NCI-H2029 (cell line): ENCODE data around the gene ERG28.

Source experiments
- DNase-seq: peaks from one replicate; lab custom pipeline; 2025; lab: John Stamatoyannopoulos, UW

Gene ERG28

DNA sequence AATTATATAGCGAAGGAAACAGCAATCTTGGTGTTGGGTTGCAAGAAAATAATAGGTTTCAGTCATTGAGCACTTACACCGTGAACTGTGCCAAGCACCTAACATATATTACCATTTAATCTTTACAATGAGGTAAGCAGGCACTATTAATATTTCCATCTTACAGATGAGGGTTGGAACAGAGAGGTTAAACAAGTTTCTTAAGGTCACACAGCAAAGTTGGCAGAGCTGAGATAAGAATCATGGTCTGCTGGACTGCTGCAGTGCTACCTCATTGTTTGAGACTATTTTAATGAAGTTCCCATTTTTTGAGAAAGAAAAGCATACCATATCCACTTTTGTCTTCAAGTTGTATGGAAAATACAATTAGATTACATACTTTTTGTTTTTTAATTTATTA, 1.7 kb downstream of the ERG28 start:
- no peak for DNase-seq

DNA sequence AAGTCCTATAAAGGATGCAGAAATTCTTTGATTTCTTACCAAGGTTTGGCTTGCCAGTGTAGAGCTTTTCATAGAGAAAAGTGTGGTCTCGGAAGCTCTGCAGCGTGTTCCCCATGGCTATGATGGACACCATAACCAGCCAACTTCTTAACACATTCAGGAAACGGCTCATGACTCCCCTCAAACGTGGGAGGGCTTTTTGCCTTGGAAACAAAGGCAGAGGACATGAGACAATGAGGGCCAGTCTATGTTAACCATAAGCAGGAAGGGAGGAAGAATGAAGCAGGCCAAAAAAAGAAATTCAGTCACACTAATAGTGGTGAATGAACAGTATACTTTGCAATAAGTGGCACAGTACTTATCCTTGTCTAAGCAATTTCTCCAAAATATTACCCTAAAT, 3.3 kb downstream of the ERG28 start:
- DNase-seq: no peak

DNA sequence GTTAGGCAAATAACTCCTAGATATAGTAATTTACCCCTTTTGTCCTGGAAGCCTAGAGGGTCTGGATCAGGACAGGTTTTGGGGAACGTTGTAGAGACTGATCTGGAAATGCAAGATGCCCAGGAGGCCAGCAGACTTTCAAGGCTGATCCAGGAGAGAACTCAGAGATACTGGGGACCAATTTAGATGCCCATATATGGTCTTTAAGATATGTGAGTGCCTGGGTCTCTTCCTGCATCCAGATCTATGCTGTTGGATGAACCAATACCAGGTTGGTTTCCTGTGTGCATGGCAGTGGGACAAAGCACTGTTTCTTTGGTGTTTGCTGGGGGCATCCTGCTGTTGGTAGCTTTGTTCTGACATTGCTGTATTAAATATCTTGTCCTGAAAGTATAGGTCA, 5.4 kb downstream of the ERG28 start:
- no peak for DNase-seq

DNA sequence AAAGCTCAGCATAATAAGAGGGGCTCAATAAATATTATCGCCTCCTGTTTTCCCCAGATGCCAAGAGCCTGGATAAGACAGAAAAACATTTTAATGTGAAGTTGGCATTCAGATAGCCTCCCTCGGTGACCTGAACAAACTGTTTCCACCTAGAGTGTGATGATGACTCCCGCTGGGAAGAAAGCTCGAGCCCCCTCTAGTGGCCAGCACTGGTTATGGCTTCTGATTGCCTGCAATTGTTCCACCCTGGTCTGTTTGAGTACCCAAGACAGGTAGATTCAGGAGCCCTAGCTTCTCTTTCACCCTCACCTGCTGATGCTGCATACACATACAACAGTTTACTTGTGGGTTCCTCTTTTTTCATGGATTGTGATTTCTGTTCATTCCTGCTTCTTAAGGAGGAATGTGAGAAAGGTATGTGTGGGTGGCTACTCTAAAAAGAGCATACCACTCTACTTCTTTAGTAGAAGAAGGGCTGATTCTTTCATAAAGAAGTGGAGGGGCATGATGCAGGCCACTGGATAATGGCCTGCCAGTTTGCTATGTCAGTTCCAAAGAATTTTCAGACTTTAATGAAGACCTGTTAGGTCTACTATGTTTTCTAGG, 6.4 kb downstream of the ERG28 start:
- no peak for DNase-seq

DNA sequence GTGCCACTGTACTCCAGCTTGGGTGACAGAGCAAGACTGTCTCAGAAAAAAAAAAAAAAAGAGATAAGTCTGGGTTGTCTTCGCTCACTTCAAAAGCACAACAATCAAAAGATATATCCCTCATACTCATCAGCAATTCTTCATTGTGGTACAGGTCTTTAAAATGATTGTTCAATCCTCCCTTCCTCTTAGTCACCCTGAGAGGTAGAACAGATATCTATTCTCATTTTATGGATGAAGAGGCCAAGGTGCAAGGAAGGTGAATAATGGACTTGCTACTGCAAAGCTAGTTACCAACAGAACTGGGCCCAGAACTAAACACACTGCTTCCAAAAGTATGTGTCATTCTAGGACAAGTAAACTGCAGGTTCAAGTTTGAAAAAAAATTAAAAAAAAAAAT, 7.1 kb downstream of the ERG28 start:
- no peak for DNase-seq

DNA sequence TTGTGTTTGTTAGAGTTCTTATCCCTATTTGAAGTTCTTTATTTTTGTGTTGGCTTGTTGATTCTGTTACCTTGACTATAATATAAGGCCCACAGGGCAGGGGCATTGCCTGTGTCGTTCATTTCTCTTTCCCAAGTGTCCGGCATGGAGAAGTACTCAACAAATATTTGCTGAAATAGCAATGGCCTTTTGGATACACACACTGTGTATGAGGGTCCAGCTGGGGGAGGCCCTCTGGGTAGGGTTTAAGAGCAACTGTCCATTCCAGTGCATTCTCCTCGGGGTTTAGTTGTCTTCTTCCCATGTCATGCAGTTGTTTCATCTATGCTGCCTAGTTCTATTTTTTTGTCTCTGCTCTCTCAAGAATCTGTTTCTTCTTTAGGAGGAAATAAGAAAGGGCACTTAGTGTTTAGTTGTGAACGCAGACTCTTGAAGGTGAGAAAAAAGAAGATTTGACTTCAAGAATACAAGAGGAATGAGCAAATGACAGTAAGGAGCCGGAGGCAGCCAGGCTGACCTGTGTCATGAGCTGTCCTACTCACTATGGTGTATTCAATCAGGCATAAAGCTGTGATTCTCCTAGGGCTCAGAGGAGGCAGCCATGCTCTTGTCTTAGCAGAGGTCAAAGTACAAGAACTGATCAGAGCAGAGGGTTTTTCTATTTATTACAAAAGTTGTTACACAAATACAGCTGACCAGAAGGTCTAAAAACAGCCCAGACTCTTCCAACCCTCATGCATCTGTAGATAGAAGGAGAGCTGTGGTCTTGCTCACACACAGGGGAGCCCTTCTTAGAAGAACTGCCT, 10.2 kb downstream of the ERG28 start:
- DNase-seq: no peak

DNA sequence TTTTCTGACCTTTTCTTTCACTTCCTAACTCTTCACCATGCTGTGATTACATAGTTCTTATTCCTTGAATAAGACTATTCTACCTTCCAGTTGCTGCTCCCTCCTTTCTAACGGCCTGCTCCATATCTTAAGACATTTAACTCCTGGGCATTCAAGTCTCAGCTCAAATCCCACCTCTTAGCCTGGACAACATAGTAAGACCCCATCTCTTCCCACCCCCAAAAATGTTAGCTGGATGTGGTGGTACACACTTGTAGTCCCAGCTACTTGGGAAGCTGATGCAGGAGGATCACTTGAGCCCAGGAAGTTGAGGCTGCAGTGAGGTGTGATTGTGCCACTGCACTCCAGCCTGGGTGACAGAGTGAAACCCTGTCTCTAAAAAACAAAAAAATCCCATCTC, 10.9 kb downstream of the ERG28 start:
- DNase-seq: no peak

DNA sequence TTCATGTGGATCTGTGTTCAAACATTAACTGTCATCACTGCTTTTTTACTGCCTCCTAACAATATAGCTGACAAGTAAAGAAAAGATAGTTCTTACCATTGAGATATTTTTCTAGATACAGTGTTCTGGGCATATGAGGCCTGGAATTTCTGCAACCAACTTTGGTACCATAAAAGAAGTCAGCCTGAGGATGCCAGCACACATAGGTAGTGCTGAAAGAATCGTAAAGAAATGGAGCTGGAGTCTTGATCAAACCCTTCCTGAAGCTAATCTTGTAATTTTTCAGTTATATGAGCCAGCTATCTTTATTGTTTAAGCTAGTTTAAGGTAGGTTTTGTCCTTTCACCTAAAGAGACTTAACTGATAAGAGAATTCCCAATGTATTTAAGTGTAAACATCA, 11.3 kb downstream of the ERG28 start:
- DNase-seq: no peak

DNA sequence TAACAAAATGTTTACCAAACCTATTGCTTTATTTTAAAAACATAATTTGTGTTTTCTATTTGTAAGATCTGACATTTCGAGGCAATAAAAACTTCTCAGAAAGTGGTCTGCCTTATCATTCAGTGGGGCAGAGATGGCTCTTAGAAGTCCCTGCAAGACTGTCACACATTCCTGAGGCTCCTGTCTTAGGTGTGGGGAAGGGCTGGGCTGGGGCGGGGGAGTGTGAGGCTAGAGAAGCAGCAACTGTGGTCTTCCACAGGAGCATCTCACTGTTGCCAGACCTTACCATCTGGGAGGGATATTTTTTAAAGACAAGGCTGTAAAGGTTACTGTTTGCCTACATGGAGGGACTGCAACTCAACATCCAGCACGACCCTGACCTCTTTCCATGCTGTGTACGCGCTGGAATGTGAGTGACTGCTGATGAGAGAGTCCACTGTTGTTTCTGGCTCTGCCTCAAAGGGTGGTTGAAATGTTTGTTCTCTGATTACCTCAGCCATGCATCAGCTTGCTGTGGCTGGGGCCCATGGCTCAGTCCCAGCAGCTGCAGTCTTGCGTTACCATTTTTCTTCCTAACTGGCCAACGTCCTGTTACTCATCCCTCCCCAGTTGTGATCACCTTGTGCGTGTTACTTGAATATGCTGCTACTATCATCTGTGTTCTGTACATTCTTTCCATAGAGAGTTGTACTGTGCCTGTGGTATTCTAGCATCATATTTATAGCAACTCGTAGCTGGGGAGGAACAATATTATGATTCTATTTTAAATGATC, 12.4 kb downstream of the ERG28 start:
- peak; percentile 54 for DNase-seq

DNA sequence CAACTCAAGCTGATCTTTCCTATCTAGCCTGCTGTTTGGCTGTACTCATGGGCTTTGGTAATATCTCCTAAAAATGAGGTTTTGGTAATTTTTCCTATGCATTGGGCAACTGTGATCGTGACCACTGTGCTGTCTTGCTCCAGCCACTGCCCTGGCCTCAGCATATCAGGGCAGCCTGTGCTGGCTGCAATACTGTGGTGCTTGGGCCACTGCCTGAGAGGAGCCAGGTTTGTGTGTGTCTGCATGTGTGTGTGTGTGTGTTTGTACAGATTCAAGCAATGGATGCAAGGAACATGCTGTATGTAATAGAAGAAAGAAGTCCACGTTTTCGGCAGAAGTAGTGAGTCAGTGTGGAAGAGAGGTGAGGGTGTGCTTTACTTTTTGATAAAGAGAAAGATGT, 13.0 kb downstream of the ERG28 start:
- no peak for DNase-seq

DNA sequence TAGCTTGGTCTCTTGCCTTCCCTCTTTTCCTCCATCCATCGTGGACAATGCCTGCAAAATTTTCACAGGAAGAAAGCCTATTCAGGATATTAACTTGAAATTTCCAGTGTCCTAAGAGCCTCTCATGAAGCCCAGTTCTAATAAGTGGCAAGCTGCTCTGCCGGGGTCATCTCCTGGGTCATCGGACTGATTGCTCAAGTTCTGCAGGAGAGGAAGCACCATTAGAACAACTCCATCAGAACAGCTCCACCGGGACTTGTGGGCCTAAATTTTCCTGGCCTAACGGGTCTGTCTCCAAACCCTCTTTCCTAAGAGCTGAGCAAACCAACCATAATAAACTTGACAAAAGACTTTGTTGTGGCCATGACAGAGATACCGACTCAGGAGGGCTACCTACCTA, 13.9 kb downstream of the ERG28 start:
- no peak for DNase-seq

DNA sequence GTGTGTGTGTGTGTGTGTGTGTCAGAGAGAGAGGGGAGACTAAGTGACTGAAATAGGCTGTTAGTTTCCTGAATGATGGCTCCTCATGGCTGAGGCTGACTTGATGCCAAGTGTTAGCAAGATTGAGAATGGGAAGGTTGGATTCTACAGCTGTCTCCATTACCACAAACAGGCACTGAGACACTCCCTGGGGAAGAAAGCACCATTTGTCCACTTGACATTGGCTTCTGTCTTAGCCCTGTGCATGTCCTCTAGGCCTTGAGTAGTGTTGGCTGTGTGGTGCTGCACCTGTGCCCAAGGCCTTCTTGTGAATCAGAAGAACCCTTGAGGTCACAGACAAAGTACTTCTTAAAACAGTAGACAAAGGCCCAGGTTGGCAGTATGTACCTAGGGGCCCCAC, 15.6 kb downstream of the ERG28 start:
- no peak for DNase-seq

DNA sequence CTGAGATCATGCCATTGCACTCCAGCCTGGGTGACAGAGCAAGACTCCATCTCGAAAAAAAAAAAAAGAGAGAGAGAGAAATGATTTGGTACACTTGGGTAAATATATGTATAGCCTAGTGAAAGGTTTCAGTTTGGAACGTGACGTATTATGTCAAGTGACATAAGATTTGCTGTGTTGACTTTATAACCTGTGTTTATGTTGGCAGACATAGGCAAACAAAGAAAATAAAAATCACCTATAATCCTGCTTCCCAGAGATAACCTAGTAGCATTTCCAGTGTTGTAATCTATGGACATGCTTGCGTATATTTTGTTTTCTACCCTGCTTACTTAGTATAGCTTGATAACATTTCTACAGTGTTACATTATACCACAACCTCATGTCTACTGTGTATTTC, 16.7 kb downstream of the ERG28 start:
- DNase-seq: no peak

DNA sequence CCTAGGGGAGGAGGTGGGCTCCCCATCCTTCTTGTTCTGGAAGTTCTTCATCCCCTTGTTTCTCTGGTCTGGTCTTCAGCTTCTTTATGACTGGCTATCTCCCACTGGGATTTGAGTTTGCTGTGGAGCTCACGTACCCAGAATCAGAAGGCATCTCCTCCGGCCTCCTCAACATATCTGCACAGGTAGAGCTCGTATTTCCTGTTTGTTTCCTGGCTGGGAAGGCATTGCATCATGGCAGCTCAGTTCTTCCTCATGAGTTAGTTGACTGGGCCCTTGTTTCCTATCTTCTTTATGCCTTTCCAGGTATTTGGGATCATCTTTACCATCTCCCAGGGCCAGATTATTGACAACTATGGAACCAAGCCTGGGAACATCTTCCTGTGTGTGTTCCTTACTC, 19.8 kb downstream of the ERG28 start:
- no peak for DNase-seq

DNA sequence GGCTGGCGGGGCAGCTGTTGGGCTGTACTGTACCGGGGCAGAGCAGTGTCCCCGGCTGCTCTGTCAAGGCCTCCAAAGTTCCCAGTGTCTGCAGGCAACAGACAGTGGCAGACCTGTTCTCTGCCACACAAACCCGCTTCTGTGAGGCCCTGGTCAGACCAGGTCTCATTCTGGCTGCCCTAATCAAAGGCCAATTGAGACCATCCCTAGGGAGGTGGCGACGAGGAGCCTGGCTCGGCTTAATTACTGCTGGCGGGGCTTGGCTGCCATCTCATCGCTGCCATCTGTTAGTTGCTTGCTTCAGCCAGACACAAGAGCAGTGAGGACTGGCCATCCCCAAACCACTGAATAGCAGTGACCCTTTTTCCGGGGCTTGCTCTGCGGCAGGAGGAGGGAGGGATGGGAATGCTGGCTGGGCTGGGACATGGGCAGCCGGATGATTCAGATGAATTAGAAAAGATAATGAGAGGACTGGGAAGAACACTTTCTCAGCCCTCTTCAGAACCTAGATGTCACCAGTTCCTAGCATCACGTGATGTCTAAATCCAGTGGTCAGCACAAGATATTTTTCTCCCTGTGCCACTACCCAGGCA, 24.5 kb downstream of the ERG28 start:
- DNase-seq: no peak

DNA sequence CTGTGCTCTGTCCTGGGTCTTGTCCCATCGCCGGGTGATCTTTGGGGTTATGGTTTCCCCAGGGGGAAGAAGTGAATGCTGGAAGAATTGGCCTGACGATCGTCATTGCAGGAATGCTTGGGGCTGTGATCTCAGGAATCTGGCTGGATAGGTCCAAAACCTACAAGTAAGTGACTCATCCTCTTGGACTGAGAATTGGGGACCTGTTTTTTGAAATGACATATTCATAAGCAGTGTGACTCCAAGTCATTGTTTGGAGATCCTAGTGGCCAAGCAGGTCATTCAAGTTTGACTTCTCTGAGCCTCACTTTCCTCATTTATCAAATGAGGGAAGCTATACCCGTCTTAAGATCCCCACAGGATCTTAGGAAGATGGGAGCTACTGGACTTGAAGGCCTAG, 25.8 kb downstream of the ERG28 start:
- no peak for DNase-seq

DNA sequence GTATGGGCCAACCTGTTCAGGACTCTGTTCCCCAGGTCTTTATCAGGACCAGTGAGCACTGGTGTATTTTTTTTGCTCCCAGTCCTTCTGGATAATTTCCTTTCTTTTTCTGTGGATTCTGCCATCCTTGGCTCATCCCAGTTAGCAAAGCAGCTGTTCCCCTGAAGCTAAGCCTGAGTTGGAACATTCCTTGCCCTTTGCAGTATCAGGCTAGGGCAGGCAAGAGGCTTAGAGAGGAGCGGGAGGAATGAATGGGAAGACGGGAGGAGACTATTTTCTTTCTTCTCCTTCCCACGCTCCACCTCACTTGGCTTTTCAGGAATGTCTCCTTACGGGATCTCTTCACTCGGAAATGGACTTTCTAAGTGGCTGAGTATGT, 29.2 kb downstream of the ERG28 start:
- no peak for DNase-seq

DNA sequence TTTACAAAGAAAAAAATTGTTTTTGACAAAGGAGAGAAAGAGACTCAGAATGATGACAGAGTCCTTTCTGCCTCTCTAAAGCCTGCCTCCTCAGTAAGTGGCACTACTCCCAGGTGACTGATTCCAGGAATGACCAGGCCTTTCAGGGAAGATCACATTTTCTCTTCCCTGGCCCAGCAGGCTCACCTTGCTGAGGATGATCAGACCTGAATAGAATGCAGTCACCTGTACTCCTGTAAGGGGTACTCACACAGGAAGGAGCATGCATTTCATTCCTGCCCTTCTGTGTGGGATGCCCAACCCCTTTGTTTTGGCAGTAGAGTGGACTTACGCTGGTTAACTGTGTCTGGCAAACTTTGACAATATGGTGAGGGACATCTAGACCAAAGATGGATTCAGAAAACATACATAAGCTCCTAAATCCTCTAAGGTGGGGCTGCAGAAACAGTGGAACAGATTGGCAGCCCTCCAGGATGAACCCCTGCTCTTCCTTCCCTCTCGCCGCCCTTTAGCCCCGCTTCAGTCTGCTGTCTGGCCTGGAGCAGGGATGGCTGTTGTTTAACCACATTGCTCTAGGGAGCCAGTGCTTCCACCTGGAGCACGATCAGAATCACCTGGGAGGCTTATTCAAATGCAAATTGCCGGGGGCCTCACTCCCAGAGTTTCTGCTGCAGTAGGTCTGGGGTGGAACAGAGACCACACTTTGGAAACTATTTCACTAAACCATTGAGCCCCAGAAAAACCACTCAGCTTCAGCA, 29.8 kb downstream of the ERG28 start:
- DNase-seq: no peak

DNA sequence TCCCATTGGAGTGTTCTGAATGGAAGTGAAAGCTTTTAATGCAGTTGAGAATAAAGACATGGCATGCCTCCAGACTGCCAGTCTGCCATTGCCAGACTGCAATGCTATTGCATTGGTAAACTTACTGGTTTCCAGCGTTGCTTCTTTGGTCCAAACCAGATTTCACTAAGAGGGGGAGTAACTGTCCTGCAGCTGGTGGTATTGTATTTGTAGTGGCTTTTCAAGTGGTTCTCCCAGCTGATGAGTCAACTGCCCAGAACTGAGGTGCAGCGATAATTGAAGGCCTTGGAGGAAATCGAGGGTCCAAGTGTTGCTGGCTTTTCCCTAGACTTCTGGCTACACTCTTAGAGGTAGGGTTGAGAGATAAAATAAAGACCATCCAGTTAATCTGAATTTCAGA, 31.9 kb downstream of the ERG28 start:
- DNase-seq: no peak

DNA sequence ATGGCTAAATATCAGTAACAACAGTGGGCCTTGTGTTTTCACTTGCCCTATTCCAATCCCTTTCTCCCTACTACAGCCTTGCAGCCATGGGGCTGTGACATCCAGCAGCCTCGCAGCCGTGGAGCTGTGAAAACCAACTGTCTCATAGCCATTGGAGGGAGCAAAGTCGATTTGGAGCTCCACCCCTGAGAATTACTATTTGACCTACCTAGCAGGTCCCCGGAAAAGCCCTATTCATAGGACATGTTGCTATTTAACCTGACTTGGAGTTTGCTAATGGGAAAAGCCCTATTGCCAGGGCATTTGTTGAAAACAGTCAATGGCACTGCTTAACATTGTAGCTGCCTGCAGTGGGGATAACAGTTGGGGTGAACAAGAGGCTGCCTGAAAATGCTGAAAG, 33.3 kb downstream of the ERG28 start:
- no peak for DNase-seq

DNA sequence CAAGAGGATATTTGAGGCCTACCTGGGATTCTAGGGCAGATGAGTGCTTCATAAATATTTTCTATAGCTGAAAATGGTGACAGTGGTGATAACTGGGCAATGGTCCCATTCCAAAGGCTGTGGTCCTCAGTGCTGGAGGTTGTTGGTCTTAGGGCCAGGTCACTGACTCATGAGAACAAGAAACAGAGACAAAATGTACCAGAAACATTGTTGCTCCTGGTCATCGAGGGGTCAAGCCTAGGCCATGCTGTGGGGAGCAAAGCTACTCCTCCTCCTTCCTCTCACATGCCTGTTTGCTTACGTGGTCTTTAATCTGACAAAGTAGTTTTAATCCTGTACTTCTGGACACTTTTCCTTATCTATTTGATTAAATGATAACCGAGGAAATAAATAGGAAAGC, 33.8 kb downstream of the ERG28 start:
- no peak for DNase-seq

DNA sequence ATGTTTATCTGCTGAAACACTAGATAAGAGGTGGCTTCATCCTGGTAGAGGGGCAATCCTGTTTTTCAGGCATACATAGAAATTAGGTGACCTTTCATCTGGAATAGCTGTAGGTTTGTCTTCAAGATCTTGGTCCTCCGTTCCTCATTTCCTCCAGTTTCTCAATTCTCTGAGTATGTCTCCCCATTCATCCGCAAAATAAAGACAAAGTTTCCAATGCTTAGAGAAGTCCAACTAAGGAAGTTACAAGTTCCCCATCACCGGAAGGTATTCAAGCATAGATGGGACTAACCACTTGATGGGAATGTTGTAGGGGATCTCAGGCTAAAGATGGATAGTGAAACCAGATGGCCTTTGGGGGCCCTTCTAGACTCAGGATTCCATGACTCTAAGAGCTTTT, 34.3 kb downstream of the ERG28 start:
- no peak for DNase-seq
